Measurements from ENCODE around the gene RGS14.
A peak's percentile ranks its signal among the peaks of the same experiment; 100 is the strongest.
"Not testable (repeated sequence)": the region's sequence is repeated elsewhere in the genome, so short reads cannot be mapped to it uniquely, and the experiment has no call there.

RGS14 gene

GRCh38 chr5:177366528-177367322, 9.0 kb downstream of the RGS14 start:
- peak in 9 of 14 donors; percentile 10 to 56 (median 28) for DNase-seq

DNA sequence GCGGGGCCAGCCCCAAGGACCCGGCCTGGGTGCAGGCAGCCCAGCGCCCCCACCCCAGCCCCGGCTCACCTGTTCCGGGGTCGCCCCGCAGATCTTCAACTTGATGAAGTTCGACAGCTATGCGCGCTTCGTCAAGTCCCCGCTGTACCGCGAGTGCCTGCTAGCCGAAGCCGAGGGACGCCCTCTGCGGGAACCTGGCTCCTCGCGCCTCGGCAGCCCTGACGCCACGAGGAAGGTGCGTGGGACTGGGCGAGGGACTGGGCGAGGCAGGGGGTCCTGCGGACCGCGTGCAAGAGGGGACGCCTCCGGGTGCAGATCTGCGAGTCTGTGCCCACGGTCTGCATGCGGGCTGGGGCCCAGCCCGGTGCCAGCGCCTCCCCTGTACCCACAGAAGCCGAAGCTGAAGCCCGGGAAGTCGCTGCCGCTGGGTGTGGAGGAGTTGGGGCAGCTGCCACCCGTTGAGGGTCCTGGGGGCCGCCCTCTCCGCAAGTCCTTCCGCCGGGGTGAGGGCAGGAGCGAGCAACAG, 9.7 kb downstream of the RGS14 start:
- no peak for DNase-seq

DNA sequence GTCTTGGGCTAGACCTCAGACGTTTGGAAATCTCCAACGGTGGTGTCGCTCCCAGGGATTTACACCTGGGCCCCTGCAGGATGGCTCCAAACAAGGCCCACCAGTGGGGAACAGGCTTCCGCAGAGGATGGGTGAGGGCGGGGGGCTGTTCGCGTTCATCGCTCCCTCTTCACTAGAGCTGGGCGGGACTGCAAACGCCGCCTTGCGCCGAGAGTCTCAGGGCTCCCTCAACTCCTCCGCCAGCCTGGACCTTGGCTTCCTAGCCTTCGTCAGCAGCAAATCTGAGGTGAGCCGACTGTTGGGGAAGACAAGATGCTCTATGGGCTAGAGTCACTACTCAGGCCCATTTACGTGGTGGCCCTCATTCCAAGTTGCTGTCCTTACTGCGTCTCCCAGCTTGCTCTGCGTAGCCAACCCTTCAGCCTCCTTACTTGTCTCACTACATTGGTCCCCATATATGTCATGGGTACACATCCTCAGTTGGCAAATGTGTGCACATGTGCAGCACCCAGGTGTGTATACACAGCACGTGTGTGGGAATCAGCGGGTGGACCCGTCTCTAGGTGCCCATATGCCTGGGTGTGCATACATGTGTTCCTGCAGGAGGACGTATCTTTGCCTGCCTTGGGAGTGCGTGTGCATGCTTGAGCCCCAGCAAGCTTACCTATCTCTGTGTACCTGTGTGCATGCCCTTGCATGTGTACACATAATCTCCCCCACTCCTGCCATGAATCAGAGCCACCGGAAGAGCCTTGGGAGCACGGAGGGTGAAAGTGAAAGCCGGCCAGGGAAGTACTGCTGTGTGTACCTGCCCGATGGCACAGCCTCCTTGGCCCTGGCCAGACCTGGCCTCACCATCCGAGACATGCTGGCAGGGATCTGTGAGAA, 10.5 kb downstream of the RGS14 start:
- DNase-seq = no peak

- DNase-seq = no peak
These were observed 11.3 kb downstream of the RGS14 start for GRCh38 chr5:177368869-177369644.

DNA sequence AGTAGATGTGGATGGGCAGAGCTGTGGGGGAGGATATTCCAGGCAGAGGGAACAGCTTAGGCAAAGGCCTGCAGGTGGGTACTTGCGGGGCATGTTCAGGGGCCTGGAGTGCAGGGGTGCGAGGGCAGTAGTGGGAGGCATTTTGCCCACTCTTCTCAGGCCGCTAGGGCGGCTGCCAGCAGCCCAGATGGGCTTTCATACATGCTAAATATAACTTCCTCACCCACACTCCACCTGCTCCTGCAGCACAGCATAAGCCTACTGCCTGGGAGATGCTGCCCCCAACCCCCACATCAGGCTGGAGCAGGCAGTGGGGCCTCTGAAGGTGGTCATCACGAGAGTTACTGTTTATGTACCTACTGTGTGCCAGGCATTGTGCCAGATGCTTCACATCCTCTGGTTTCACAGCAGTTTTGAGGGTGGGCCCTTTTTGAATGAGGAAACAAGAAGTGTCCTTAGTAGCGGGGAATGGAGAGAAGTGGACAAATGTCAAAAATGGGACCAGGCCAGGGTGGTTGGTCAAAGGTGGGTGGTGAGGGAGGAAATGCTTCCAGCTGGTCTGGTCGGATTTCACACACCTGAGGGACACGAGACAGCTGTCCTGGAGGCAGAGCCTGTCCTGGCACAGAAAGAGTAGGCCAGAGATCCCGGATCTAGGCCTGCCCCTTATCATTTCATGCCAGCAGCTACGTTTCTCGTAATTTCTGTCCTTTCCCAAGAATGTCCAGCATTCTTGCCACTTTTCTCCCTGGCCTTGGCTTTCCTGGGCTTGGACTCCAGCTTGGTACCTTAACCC, 12.1 kb downstream of the RGS14 start:
- no peak for DNase-seq

- peak in 6 of 14 donors; percentile 5 to 72 (median 28) for DNase-seq
These were observed 12.9 kb downstream of the RGS14 start for GRCh38 chr5:177370488-177371119.

GRCh38 chr5:177371120-177372033, 13.7 kb downstream of the RGS14 start:
- no peak for DNase-seq

- DNase-seq = no peak
These were observed 14.5 kb downstream of the RGS14 start for GRCh38 chr5:177372034-177372896.

DNA sequence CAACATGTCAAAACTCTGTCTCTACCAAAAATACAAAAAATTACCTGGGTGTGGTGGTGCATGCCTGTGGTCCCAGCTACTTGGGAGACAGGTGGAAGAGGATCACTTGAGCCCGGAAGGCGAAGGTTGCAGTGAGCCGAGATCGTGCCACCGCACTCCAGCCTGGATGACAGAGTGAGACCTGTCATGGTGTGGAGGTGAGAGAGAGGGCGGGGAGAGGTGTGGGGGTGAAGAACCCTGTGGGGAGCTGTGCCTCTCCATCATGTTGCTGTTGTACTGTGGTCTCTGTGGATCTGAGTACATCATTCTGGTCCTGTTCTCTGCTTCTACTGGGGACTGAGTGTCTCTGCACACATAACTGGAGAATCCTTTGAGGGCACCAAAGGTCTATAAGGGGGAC, 15.2 kb downstream of the RGS14 start:
- DNase-seq = no peak

DNA sequence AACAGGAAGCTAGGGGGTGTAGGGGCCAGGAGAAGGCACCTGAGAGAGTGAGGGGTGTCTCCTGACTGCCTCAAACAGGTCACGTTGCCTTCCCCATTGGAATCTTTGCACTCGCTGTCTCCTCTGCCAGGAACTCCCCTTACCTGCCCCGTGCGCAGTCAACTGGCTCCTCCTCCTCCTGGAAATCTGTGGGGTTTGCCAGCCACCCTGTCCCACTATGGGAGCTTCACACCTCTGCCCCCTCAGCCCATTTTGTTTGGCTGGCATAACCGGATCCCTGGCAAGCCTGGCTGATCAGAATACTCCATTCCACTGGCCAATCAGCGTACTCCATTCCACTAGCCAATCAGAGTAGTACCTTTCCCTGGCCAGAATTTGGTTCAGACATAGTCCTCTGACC, 16.1 kb downstream of the RGS14 start:
- DNase-seq = no peak

GRCh38 chr5:177374211-177374610, 16.5 kb downstream of the RGS14 start:
- DNase-seq = no peak

DNA sequence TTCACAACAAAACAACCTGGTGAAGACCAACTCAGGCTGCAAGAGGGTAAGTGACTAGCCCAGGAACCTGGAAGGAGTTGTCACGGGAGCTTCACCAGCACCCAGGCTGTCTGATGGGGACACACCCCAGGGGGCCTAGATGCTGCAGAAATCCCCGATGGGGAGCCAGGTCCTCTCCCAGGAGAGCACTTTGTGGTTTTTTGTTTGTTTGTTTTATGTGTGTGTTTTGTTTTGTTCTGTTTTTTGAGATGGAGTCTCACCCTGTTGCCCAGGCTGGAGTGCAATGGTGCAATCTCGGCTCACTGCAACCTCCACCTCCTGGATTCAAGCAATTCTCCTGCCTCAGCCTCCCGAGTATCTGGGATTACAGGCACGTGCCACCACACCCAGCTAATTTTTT, 17.8 kb downstream of the RGS14 start:
- not testable (repeated sequence) for DNase-seq

DNA sequence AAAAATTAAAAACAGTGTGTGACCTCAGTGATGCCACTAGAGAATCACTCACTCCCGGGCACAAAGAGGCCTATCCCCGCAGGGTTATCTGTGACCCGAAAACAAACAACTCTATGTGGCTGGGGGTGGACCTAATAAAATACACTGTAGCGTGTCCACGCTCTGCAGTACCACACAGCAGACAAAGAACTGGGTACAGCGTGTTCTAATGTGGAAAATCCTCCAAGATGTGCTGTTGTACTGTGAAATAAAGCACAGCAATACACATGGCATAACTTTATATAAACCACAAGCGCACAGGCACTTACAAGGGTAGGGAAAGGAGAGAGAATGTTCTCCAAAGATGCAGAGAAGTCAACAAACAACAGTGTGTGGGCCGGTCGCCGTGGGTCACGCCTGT, 18.4 kb downstream of the RGS14 start:
- DNase-seq = no peak

GRCh38 chr5:177377851-177378776, 20.4 kb downstream of the RGS14 start:
- DNase-seq = no peak

DNA sequence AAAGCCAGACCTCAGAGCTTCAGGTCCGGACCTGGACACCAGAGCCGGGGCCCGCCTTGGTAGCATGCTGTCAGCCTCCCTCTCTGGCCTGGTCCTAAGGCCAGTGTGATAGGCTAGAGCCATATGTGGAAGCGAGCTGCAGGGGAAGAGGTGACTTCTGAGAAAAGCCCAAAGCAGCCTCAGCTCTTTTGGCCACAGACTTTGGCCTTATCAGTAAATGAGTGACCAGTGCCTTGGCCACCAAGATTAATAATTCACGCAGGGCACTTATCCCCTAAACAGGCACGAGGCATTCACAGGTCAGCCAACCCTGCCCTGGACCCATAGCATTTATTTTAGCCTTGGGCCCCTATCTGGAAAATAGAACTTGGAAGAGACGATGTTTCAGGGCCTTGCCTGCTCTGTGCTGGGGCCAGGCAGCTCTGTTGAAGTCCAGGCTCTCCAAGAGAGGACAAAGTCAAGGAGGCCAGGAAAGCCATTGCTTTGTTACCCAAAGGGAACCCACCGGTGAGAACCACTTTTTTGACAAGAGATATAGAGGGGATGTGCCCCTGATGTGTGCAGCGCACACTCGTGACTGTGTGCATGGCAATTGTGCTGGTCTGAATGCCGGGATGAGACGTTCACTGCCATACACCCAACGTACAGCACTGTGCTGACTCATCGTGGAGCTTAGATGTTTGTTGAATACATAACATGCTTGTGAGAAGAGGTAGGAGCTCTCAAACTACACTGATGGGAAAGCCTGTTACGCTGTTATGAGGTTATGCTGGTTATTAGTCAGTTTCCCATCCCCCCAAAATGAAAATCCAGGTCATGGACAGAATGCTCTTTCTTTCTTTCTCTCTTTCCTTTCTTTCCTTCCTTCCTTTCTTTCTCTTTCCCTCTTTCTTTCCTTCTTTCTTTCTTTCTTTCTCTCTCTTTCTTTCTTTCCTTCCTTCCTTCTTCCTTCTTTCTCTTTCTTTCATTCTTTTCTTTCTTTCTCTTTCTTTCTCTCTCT, 21.5 kb downstream of the RGS14 start:
- no peak for DNase-seq

DNA sequence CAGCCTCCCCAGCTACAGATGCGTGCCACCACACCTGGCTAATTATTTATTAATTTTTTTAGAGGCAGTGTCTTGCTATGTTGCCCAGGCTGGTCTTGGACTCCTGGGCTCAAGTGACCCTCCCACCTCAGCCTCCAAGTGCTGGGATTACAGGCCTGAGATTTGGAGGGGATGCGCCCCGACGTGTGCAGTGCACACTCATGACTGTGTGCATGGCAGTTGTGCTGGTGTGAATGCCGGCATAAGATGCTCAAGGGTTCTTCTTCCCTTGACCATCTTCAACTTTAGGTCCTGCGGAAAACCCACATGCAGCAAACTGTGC, 23.0 kb downstream of the RGS14 start:
- DNase-seq = no peak
